ENCODE data around the gene OXT.
"Not testable (repeated sequence)": the region's sequence is repeated elsewhere in the genome, so short reads cannot be mapped to it uniquely, and the experiment has no call there.

OXT gene

GRCh38 chr20:3047486-3048419, 23.7 kb upstream of the OXT start:
- in situ Hi-C loops (cut with MboI; ENCODE audit: low sequenced_read_pairs): no loop called here

- in situ Hi-C loops (cut with MboI; ENCODE audit: low sequenced_read_pairs): no loop called here
Observed at GRCh38 chr20:3051385-3052019, 19.9 kb upstream of the OXT start.

GRCh38 chr20:3059489-3059888, 11.9 kb upstream of the OXT start:
- in situ Hi-C loops (cut with MboI; ENCODE audit: low sequenced_read_pairs): no loop called here

DNA sequence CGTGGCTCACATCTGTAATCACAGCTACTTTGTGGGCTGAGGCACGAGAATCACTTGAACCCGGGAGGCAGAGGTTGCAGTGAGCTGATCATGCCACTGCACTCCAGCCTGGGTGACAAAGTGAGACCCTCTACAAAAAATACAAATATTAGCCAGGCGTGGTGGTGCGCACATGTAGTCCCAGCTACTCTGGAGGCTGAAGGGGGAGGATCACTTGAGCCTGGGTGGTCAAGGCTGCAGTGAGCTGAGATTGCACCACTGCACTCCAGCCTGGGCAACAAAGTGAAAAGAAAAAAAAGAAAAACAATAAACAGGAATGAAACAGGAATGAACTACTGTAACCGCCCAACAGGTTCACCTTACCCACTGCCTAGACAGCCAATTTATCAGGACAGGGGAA, 7.3 kb upstream of the OXT start:
- in situ Hi-C loops (cut with MboI; ENCODE audit: low sequenced_read_pairs): not testable (repeated sequence)

- in situ Hi-C loops (cut with MboI; ENCODE audit: low sequenced_read_pairs): no loop called here
Observed at GRCh38 chr20:3067139-3068014, 4.0 kb upstream of the OXT start.

GRCh38 chr20:3068075-3068474, 3.3 kb upstream of the OXT start:
- in situ Hi-C loops (cut with MboI; ENCODE audit: low sequenced_read_pairs): no loop called here

GRCh38 chr20:3068986-3069900, 2.2 kb upstream of the OXT start:
- in situ Hi-C loops (cut with MboI; ENCODE audit: low sequenced_read_pairs): no loop called here

- in situ Hi-C loops (cut with MboI; ENCODE audit: low sequenced_read_pairs): no loop called here
Observed at GRCh38 chr20:3070725-3071124, 695 bp upstream of the OXT start.

- in situ Hi-C loops (cut with MboI; ENCODE audit: low sequenced_read_pairs): no loop called here
Observed at GRCh38 chr20:3071266-3071609, 182 bp upstream of the OXT start.

DNA sequence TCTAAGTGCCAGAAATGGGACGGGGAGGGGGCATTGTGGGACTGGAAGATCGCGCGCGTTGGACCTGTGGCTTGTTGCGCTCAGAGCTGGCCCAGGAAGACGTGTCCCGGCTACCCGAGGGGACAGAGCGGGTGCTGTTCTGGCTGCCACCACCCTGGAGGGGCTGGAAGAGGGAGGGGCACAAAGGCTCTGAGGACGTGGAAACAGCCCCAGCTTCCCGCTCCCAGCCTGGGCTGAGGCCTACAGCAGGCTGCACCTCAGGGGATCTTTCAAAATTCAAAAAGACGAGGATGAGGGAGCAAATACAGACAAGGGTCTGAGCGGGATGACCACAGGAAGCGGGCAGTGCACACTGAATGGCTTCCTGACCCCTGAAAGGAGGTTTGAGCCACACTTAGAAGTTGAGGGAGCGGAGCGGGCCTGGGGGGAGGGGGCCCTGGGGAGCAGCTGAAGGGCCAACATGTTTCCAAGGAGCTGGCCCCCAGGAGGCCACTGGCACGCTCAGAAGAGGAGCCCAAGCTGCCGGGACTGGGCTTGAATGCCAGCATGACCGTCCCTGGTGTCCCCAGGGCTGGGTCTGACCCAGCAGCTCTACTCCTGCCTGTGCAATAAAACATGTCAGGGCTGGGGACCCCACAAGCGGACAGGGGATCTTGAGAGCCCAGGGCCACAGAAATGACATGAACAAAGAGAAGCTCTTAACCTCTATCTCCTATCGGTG, 1.3 kb downstream of the OXT start:
- in situ Hi-C loops (cut with MboI; ENCODE audit: low sequenced_read_pairs): no loop called here

DNA sequence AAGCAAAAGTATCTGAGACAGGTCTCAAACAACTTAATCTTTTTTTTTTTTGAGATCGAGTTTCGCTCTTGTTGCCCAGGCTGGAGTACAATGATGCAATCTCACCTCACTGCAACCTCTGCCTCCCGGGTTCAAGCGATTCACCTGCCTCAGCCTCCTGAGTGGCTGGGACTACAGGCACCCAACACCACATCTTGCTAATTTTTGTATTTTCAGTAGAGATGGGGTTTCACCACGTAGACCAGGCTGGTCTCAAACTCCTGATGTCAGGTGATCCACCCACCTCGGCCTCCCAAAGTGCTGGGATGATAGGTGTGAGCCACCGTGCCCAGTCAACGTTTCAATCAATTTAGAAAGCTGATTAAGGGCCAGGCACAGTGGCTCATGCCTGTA, 1.8 kb downstream of the OXT start:
- in situ Hi-C loops (cut with MboI; ENCODE audit: low sequenced_read_pairs): not testable (repeated sequence)

GRCh38 chr20:3074812-3075211, 3.4 kb downstream of the OXT start:
- in situ Hi-C loops (cut with MboI; ENCODE audit: low sequenced_read_pairs): no loop called here

GRCh38 chr20:3075315-3075714, 3.9 kb downstream of the OXT start:
- in situ Hi-C loops (cut with MboI; ENCODE audit: low sequenced_read_pairs): not testable (repeated sequence)

DNA sequence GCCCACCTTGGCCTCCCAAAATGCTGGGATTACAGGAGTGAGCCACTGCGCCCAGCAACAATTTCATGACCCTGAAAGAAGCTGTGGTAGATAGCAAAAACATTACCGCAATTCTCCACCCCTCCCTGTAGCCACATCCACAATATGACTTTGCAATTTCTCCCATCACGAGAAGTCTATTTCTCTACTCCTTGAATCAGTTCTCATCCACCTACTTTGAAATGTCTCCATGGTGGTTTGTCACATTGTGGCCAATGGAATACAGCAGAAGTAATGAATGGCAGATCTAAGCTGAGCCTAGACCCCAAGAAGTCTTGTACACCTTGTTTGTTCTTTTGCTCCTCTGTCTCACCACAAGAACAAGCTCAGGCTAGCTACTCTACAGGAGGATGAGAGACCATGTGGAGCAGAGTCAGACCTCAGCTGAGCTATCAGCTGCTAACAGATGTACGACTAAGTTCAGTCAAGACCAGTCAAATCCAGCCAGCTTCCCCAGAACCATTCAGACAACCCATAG, 6.3 kb downstream of the OXT start:
- in situ Hi-C loops (cut with MboI; ENCODE audit: low sequenced_read_pairs): no loop called here

GRCh38 chr20:3080939-3081388, 9.5 kb downstream of the OXT start:
- in situ Hi-C loops (cut with MboI; ENCODE audit: low sequenced_read_pairs): no loop called here

DNA sequence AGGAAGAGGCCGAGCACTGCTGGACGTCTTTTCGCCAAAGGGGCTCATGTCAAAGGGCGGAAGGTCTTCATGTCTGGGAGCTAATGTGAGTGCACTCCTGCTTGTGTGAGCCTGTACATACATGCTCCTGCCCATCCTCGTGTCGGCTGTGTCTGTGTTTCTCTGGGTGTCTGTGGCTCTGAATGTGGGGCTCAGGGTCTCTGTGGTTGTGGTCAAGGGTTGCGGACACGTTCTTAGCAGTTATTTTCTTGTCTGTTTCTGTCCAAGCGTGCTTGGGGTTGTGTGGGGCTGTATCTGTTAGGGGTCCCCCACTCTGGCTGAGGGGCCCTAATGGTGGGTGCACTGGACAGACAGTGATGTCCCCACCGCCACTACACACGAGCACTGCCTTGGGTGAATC, 10.2 kb downstream of the OXT start:
- in situ Hi-C loops (cut with MboI; ENCODE audit: low sequenced_read_pairs): no loop called here

DNA sequence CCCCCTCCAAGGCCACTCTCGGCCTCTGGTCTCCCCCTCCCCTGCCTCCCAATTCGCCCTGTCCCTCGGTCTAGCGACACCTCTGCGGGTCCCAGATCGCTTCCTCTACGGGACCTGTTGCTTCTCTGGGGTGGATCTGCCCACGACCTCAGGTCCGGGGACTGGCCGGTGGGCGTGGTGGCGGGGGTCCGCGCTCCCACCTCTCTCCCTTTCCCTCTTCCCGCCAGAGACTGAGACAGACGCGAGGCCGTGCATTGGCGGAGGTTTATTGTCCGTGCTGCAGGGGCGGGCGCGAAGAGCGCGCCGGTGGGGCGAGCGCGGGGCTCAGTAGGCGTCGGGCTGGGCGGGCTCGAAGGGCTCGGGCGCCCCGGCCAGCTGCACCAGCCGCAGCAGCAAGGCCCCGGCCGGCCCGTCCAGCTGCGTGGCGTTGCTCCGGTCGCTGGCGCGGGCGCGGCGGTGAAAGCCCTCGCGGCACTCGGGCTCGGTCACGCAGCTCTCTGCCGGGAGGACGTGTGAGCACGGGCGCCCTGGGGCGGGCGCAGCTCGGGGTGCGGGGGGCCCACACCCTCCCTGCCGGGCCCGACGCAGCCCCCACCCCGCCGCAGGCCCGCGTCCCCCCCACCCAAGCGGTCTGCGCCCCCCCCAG, 11.0 kb downstream of the OXT start:
- in situ Hi-C loops (cut with MboI; ENCODE audit: low sequenced_read_pairs): no loop called here

DNA sequence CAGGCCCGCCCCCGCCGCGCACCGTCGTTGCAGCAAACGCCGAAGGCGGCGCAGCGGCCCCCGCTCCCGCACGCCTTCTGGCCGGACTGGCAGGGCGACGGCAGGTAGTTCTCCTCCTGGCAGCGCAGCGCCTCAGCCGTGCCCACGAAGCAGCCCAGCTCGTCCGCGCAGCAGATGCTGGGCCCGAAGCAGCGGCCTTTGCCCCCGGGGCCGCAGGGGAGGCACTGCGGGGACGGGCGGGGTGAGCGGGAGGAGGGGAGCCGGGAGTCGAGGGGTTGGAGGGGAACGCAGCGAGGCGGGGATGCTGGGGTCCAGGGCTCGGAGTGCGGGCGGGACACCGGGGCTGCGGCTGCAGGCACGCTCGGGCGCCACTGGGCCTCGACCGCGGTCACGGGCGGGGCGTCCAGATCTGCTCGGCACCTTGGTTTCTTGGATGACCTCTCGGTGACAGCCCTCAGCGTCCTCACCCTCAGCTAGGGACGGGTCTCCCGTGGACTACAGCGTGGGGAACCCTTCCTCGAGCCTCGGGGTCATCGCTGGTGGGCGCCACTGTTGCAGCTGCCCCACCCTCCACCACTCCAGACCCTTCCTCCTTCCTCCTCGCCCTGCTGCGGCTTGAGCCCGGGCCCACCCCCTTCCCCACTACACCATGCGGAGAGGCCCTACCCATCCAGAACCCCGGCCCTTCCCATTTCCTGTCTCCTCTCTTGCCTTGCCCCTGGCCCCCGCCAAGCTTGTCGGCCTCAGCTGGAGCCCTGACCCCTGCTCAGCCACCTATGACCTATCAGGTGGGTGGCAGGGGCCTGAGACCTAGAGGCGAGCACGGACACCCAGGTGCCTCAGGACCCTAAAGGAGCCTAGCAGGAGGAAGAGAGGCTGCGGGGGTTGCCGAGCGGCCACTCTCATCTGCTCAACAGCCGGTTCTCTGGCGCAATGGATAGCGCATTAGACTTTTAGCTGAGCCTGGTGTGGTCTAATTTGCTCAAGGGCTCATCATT, 11.8 kb downstream of the OXT start:
- in situ Hi-C loops (cut with MboI; ENCODE audit: low sequenced_read_pairs): no loop called here

Measured in hTERT RPE-1 (cell line).